NCI-H1694 (cell line): Measurements from ENCODE around the gene ANGPTL2.
"Not testable (repeated sequence)": the region's sequence is repeated elsewhere in the genome, so short reads cannot be mapped to it uniquely, and the experiment has no call there.

ENCODE experiments used
- DNase-seq: peaks from one replicate; lab custom pipeline; 2025; lab: John Stamatoyannopoulos, UW

ANGPTL2 gene

DNA sequence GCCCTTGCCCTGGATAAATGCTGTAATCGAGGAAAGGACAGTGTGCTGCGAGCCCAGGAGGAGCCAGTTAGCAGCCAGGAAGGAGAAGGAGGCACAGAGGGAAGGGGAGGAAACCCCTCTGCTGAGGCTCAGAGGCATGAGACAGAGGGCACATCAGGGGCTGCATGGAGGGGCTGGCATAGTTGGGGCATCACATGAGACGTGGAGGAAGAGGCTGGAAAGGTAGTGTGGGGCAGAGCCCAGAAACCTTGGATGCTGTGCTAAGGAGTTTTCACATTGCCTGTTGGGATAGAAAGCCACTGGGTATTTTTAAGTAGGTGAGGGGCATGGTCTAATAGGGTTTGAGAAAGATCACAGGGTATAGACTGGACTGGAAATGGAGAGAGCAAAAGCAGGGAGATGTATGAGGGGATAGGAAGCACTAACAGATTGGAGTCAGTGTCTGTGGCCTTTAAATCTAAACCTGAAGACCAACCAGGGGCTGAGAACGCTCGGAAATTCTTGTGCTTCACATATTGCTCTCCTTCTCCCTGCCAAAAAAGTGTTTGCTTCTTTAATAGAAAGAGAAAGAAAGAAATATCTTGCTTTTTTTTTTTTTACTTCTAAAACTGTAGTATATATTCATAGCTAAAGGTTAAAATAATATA is 33.0 kb upstream of the ANGPTL2 start:
- no peak for DNase-seq

DNA sequence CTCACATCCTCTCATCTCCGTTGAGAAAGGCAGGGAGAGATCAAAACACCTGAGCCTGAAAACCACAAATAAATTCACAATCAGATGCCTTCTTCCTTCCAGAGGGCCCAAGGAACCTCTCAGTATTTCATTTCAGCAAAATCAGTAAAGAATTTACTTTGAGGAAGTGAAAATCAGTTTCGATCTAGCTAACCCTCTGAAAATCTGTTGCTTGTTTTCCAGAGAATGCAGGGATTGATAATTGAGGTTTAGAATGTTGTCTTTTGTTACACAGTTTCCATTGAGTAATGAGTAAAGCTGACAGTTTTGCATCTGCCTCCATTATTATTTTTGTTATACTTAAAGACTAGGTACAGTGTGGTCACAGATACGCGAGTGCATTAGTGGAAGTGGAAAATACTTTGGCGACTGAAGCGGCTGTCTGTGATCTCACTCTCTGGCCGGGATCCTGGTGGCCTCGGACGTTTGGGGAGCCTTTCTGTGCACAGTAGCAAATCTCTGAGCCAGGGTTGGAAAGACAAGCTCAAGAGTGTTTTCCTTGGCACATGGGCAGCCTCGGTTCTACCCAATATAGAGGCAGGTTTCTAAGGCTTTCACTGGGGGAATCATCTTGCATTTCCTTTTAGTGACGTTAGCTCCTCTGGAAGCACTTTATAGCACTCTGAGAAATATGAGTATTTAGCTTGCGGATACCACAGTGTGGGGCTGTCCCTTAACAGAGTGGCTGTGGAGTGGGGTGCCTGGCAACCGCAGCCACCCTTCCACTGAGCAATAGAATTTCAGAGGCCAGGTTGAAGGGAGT is 32.2 kb upstream of the ANGPTL2 start:
- no peak for DNase-seq

DNA sequence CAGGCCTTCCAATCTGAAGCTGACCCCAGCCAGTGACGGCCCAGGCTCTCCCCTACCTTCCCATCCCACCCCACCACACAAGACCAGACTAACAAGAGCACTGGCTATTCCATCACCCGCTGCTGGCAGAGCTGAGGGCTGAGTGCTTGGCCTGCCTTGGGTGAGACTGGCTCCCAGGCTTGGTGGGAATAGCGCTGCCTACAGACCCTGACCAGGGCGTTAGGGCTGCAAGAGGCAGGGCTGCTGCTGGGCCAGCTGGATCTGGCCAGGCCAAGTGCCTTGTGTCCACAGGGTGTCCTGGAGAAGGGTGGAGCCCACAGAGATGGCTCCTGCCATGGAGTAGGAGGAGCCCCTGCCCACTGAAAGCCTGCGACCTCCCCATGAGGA is 31.6 kb upstream of the ANGPTL2 start:
- no peak for DNase-seq

DNA sequence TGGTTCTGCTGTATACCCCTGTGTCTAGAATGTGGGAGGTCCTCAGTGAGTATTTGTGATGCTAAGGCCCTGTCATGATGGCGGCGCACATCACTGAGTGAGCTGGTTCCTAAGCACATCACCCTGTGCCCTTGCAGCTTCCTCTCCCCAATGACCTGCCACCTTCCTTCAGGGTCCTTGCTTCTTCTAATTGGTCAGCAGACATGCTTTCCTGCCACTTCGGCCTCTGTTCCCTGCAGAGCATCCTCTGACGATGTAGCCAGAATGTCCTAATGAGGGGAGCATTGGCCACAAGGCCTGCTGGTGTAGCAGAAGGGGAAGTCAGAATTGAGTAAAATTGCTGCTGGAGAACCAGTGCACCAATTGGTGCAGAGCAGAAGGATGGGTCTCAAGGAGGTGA is 31.1 kb upstream of the ANGPTL2 start:
- no peak for DNase-seq

DNA sequence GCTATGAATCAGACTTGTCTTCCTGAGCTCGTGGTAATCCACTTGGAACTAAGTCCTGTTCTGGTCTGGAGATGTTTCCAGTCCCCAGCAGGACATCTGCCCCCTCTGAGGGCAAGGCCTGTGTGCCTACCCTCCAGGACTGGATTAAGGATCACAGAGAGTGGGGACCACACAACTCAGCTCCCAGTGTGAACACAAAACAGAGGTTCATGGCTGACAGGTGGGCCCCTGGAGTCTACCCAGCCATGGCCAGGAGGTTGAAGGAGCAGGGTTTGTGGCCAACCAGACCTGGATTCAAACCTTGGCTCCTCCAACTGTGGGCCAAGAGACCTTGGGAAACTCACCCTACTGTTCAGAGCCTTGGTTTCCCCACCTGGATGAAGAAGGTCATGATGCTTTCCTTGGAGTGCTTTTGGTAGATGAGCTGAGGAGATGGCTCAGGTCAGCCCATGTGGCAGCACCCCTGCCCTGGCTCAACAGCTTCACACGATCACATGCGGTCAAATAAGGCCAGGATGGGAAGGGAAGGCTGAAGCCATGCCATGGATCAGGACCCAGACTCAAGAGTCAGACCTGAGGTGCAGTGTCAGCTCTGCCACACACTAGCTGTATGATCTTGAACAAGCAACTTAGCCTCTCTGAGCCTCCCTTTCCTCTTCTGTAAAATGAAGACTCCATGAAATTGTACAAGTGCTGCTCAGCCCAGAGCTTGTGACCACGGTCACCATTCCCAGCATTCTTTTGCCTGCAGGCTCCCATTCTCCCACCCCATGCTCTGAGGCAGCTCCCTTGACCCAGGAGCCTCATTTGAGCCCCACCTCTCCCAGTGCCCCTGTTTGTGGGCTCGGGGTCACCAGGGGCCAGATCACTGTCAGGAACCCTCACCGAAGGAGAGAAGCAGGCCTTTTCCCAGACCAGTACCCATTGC is 27.3 kb upstream of the ANGPTL2 start:
- DNase-seq = no peak

DNA sequence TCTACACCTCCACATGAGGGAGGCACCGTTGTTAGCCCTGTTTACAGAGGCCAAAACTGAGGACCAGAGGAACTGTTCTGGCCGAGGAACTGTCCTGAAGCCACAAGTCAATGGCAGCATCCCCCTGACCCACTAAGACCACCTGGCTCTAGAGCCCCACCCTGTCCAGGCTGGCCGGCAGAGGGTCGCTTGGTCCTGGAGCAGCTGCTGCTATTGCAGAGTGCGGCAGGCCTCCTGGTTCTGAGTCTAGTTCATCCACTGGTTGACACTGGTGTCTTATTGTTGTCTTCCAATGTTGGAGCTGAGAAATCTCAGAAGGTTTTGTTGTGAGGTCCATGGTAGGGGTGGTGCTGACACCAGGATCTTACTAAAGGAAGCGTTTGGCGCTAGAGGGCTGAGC is 26.6 kb upstream of the ANGPTL2 start:
- DNase-seq = no peak

DNA sequence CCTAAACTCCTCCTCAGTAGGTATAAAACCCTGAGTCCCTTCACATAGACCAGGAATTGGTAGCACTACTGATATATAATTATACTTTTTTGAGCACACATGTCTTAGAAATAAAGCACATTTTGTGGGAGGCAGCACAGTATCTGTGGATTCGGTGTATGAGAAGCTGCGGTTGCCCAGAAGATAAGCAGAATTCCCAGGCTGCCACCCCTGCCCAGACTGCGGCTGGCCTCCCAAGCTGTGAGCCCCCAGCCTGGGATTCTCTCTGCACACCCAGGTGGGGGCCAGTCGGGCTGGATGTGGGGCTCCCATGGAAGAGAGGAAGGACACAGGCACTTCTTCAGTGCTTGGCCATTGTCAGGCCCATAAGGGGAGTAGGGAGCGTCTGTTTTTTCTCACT is 25.6 kb upstream of the ANGPTL2 start:
- DNase-seq = no peak

DNA sequence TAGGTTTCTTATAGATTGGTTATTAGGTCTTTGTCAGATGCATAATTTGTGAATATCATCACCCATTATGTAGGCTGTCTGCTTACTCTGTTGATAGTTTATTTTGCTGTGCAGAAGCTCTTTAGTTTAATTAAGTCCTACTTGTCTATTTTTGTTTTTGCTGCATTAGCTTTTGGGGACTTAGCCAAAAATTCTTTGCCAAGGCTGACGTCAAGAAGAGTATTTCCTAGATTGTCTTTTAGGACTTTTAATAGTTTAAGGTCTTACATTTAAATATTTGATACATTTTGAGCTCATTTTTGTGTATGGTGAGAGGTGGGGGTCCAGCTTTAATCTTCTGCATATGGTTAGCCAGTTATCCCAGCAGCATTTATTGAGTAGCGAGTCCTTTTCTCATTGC is 24.8 kb upstream of the ANGPTL2 start:
- DNase-seq = no peak

DNA sequence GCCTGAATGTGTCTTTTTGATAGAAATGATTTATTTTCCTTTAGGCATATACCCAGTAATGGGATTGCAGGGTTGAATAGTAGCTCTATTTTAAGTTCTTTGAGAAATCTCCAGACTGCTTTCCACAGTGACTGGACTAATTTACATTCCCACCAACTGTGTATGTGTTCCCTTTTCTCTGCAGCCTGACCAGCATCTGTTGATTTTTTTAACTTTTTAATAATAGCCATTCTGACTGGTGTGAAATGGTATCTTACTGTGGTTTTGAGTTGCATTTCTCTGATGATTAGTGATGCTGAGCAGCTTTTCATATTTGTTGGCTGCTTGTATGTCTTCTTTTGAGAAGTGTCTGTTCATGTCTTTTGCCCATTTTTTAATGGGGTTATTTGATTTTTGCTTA is 24.4 kb upstream of the ANGPTL2 start:
- DNase-seq = not testable (repeated sequence)

DNA sequence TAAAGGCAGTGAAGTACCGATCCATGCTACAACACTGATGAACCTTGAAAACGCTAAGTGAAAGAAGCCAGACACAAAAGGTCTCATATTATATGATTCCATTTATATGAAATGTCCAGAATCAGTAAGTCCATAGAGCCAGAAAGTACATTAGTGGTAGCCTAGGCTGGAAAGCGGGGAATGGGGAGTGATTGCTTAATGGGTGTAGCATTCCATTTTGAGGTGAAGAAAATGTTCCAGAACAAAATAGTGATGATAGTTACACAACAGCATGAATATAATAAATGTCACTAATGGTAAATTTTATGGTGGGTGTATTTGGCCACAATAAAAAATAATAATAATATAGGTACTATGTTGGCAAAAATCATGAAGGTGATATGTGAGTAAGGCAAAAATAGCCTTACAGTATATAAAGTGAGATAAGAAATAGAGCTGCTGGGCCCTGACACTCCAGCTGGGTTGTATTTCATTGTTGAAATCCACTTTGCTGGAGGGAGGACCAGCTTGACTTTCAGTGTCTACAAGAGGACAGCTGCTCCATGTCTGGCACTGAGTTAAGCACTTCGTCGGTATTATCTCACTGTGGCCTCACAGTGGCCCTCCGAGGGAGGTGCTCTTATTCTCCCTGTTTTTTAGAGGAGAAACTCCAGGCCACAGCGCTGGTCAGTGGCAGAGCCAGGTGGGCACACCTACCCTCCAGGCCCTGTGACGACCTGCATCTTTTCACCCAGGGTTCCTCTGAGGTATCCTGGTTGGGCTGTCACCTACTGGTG is 22.4 kb upstream of the ANGPTL2 start:
- DNase-seq = no peak

DNA sequence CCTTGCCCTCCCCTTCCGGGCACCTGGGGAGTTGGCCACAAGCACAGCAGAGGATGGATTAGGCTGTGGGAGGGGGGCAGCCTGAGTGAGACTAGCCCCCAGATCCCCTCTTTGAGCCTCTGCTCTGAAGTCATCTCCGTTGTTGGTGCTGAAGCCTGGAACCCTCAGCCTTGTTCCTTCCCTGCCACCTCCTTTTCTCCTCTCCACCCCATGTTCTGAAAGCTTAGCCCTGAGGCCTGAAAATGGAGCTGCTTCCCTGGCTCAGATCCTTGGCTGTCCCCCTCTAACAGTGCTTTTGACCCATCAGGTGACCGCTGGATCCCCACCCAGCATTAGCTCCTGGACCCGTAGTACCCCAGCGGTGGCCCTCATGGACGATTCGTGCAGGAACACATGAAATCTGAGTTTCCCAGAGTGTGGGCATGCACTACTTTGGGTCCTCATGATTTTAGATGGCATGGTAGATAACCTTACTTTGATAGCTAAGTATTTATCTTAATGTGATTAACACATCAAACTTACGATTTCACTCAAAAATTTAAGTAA is 21.6 kb upstream of the ANGPTL2 start:
- DNase-seq = no peak

DNA sequence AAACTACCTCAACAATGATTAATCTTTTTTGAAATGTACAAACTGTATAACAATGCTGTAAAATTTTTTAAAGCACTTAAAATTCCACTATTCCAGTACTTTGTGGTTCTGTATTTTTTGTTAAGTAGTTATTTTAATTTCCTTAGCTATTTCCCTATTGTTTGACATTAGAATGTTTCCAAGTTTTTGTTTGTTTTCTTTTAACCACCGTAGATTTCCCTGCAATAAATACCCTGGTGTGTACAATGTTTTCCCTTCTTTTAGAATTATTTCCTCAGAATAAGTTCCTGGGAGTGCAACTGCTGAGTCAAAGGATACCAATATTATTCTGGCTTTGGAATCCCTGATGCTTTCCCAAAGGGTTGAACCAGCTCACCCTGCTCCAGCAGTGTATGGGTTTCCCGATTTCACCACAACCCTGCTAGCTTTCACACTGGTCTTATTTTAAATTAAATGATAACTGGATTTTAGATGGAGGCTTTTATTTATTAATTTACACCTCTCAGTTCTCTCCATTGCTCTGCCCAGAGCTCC is 20.6 kb upstream of the ANGPTL2 start:
- no peak for DNase-seq

DNA sequence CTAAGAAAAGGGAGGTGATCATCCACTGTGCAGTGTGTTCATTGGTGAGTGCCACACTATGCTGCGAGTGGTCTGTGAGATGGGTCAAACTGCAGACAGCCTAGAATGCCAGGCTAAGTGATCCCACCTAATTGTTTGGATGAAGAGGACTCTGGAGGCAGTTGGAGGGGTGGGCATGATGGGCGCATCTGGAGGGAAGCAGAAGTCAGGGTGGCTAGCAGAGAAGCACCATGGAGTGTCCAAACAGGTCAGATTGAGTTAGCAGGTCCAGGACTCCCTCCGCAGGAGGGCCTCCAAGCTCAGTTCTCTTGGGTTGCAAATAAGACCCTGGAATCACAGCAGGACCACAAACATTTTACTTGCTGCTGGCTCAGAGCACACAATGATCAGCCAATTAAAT is 19.9 kb upstream of the ANGPTL2 start:
- no peak for DNase-seq

DNA sequence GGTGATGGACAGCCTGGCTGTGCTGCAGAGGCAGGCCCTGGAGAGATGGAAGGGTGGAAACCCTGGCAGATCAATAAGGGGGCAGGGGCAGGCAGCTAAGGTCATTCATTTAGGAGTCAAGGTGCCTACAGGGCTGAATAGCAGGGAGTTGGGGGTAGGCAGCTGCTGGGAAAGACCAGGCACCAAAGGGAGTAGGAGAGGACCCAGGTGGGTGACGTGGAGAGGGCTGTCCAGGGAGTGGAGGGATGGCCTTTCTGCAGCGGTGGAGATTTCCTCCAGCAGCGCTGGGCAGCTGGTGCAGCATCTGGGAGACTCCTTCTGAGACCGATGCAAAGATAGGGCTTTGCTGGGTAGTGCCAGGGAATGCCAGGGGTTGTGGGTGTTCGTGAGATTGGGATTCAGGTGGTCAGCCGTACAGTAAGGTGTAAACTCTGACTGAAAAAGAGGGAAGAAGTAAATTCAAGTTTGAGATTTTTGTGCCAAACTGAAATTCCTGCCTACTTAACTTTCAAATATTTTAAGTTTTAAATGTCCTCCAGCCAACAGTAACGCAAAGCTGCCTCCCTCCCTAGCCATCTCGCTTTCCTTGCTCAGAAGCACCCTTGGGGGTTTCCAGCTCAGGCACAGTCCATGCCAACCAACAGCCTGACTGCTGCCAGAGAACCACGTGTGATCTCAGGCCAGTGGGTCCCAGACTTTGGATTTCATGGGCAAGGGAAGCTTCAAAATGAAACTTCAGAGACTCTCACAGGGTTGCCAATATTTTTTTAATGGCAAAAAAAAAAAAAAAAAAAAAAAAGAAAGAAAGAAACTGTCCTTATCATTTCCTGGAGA is 18.6 kb upstream of the ANGPTL2 start:
- DNase-seq = no peak

DNA sequence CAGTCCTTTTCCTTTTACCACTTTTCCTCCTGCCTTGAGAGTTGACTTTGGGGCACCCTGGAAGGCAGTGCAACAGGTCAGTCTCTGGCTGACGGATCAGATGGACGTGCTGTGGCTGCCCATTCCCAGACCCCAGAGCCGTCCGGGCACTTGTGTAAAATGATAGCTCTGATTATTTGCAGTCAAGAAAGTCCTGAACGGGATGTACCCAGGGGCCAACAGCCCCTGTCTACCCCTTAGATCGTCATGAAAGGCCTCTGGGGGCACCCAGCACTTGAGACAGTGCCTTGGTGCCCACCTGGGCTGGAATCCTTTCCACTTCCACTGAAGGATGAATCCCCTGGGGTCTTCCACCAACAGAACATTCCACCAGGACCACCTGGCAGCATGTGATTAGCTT is 17.7 kb upstream of the ANGPTL2 start:
- no peak for DNase-seq

DNA sequence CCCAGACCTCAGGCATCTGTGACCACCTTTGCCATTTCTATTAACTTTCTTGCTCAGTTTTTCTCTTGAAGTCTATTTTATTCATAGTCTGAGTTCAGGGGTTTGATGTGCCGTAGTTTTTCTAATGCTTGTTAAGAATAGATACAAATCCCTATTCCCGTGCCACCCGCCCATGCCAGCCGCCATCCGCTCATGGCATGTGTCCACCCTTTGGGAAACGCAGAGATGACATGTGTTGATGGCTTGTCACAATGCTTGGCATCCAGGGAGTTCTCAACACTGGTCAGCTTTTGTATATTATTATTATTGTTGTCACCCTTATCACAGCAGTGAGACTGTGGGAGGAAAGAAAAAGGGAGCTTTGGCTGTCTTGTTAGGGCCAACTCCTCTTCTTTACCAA is 17.3 kb upstream of the ANGPTL2 start:
- no peak for DNase-seq

DNA sequence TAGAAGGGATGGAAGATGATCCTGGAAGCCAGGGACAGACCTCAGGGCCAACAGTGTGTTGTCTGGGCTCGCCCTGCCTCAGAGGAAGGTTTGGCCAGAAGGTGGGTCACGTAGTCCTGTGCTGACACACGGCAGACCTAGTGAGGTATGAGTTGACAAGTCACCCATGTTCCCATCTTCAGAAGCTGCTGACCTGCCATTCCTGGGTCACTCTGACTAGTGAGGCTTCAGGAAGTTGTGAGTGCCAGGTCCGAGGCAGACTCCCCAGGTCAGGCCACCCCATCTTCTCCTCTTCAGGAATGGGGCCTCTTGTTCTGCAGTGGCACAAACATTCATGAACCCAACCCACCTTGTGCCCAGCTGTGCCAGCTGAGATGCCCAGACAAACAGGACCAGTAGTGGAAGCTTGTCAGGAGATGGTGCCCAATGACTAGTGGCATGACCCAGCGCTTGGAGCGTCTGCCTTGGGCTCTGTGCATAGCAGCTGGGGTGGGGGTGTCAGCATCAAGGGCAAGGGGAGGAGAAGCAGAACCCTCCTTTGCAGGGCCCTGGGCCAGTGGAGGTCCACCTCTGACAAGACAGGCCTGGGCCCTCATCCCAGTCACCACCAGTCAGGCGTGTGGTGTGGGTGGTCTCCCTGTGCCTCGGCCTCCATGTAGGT is 16.8 kb upstream of the ANGPTL2 start:
- DNase-seq = no peak

DNA sequence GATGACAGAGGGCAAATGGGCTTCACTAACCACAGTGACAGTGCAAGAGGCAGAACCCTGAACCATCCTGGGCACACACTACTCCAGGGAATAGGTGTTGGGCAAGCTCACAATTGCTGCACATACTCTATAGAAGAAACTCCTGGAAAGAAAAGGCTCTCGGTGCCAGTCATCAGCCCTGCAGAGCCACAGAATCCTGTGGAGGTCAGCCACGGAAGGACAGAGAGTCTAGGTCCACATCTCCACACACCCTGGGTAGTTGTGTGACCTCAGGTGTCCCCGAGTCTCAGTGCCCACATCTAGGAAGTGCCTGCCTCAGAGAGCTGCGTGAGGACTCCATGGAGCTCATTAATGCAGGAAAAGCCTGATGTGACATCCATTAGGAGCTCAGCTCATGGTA is 16.0 kb upstream of the ANGPTL2 start:
- no peak for DNase-seq

DNA sequence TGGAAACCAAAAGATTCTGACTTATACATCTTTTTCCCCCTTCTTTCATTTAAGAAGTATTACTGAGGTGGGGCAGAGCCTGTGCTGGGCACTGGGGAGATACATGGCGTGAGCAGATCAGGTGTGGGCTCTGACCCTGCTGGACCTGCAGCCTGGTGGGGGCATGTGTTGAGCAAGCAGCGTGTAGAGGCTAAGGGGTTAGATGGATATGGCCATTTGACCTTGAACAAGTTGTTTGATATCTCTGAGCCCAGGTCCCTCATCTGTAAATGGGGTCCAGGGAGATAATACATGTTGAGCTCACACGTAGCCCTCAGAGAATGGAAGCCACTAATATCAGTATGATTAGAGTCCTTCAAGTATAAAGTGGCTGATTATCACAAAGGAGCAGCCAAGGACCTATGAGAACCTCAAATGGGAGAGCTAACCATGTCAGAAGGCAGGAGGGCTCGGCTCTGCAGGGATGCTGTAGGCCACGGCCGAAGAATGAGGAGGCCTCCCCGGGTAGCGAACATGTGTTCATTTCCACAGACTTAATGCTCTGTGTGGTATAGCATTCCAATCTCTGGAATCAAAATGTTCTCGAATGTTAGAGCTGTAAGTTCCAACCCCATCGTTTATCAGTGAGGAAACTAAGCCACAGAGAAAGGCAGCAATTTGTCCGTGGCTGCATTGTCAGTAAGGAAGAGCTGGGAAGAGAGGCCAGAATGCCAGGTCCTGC is 15.4 kb upstream of the ANGPTL2 start:
- no peak for DNase-seq
